HepG2 (cell line): ENCODE data around the gene PSMD1. TPM values are rescaled to one million over a fixed set of nuclear protein-coding genes. Genes with fewer than 3 reads are reported as not detected.

Experiments used
- FOXP4 ChIP-seq: sonication (generic); formaldehyde crosslinking; IDR thresholded peaks from 2 replicates; pipeline ENCODE4 v1.4.0; 2020; ENCODE audit warnings: missing genetic modification reagents
- NRL ChIP-seq: sonication (generic); formaldehyde crosslinking; IDR thresholded peaks from 2 replicates; pipeline ENCODE4 v1.5.0; 2020; ENCODE audit warnings: missing genetic modification reagents, mild to moderate bottlenecking, moderate library complexity, borderline replicate concordance
- ZBTB40 ChIP-seq, 2 experiments: fragments of 450-650 bp in 1 of 2; sonication (generic) in 1 of 2; formaldehyde crosslinking in 1 of 2; IDR thresholded peaks; 2 replicates each; pipeline versions ENCODE4 v1.6.1 to v1.8.0; 2016 to 2022; ENCODE audit warnings: antibody characterized with exemption in 1 of 2, mild to moderate bottlenecking in 1 of 2, missing genetic modification reagents in 1 of 2
- ZBTB7B ChIP-seq: sonication (generic); formaldehyde crosslinking; IDR thresholded peaks from 2 replicates; pipeline ENCODE4 v1.4.0; 2020; ENCODE audit warnings: missing genetic modification reagents
- ZNF331 ChIP-seq: sonication (generic); formaldehyde crosslinking; IDR thresholded peaks from 2 replicates; pipeline ENCODE4 v1.4.0; 2020; ENCODE audit warnings: missing genetic modification reagents
- ZNF343 ChIP-seq: sonication (generic); formaldehyde crosslinking; IDR thresholded peaks from 2 replicates; pipeline ENCODE4 v1.4.0; 2020; ENCODE audit warnings: mild to moderate bottlenecking, missing genetic modification reagents
- polyA plus RNA-seq, 8 experiments: library from polyadenylated mRNA; depleted of rRNA in 3 of 8; stranded (reverse) in 7 of 8; unstranded in 1 of 8; fragments of >200 nt; fragmentation: Illumina TruSeq in 4 of 8; extraction: Trizol in 4 of 8; gene quantifications; 2 replicates each; pipeline versions ENCODE4 v1.2.1 to v1.2.3, GENCODE V29; 2011 to 2016; ENCODE audit warnings: low read depth in 4 of 8, missing spikeins in 1 of 8, mixed read lengths in 1 of 8; ENCODE audit not compliant: insufficient read depth in 1 of 8
- total RNA-seq, 5 experiments: library from RNA; depleted of rRNA; stranded (reverse); fragments of >200 nt; fragmentation: Illumina TruSeq; extraction: Trizol; gene quantifications; 2 replicates each; pipeline ENCODE4 v1.2.3, GENCODE V29; 2016; ENCODE audit warnings: low read depth in 1 of 5
- TF ChIP-seq, protein P1 (sequence below), 2 experiments: sonication (generic) in 1 of 2; formaldehyde crosslinking in 1 of 2; IDR thresholded peaks; 2 replicates each; pipeline versions ENCODE4 v1.4.0 to v1.6.1; 2018 to 2020; ENCODE audit warnings: missing genetic modification reagents in 2 of 2, borderline replicate concordance in 1 of 2, low read depth in 1 of 2, mild to moderate bottlenecking in 1 of 2, missing biosample characterization in 1 of 2
- TF ChIP-seq, protein P2 (sequence below): sonication (generic); formaldehyde crosslinking; IDR thresholded peaks from 2 replicates; pipeline ENCODE4 v1.9.0; 2021; ENCODE audit warnings: missing genetic modification reagents, borderline replicate concordance
- TF ChIP-seq, protein P3 (sequence below): sonication (generic); formaldehyde crosslinking; IDR thresholded peaks from 2 replicates; pipeline ENCODE4 v1.5.1; 2020; ENCODE audit warnings: mild to moderate bottlenecking, missing genetic modification reagents, moderate library complexity

Gene PSMD1
- total and polyA plus RNA-seq, 2 of the 13 experiments (the other 11 are each of a cell fraction or from before 2014, with no cell fraction given), result 136 to 191 TPM

GRCh38 chr2:231037731-231038482 lies 18.8 kb upstream of the PSMD1 start (continued):
- TF ChIP-seq ZBTB40 (IDR thresholded peaks at IDR 0.05), result no peak
- peak; percentile 44; the same call in 1 of the 2 replicates for TF ChIP-seq ZBTB40 (CRISPR knock-in tag; IDR thresholded peaks at IDR 0.05)
- TF ChIP-seq, protein P1, sequence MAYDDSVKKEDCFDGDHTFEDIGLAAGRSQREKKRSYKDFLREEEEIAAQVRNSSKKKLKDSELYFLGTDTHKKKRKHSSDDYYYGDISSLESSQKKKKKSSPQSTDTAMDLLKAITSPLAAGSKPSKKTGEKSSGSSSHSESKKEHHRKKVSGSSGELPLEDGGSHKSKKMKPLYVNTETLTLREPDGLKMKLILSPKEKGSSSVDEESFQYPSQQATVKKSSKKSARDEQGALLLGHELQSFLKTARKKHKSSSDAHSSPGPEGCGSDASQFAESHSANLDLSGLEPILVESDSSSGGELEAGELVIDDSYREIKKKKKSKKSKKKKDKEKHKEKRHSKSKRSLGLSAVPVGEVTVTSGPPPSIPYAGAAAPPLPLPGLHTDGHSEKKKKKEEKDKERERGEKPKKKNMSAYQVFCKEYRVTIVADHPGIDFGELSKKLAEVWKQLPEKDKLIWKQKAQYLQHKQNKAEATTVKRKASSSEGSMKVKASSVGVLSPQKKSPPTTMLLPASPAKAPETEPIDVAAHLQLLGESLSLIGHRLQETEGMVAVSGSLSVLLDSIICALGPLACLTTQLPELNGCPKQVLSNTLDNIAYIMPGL (CRISPR knock-in tag; IDR thresholded peaks at IDR 0.05; ENCODE audit: borderline replicate concordance in 1 of 2, low read depth in 1 of 2), result peak in 1 of 2 experiments; percentile 66; a peak in 1 of 4 replicates
- TF ChIP-seq ZNF343 (CRISPR knock-in tag), result peak; percentile 51; the same call in 1 of the 2 replicates
- 0 out of 2 replicates have a peak, but pooled peaks have one; percentile 16 for TF ChIP-seq ZBTB7B
- TF ChIP-seq FOXP4 (CRISPR knock-in tag), result no peak
- TF ChIP-seq, protein P2, sequence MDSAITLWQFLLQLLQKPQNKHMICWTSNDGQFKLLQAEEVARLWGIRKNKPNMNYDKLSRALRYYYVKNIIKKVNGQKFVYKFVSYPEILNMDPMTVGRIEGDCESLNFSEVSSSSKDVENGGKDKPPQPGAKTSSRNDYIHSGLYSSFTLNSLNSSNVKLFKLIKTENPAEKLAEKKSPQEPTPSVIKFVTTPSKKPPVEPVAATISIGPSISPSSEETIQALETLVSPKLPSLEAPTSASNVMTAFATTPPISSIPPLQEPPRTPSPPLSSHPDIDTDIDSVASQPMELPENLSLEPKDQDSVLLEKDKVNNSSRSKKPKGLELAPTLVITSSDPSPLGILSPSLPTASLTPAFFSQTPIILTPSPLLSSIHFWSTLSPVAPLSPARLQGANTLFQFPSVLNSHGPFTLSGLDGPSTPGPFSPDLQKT, result no peak
- 0 out of 2 replicates have a peak, but pooled peaks have one; percentile 31 for TF ChIP-seq NRL
- no peak for TF ChIP-seq ZNF331 (CRISPR knock-in tag)
- TF ChIP-seq, protein P3, sequence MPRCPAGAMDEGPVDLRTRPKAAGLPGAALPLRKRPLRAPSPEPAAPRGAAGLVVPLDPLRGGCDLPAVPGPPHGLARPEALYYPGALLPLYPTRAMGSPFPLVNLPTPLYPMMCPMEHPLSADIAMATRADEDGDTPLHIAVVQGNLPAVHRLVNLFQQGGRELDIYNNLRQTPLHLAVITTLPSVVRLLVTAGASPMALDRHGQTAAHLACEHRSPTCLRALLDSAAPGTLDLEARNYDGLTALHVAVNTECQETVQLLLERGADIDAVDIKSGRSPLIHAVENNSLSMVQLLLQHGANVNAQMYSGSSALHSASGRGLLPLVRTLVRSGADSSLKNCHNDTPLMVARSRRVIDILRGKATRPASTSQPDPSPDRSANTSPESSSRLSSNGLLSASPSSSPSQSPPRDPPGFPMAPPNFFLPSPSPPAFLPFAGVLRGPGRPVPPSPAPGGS (CRISPR knock-in tag), result no peak
